NCI-H774 (cell line): ENCODE results near the gene INHBB.
"Not testable (repeated sequence)": the region's sequence is repeated elsewhere in the genome, so short reads cannot be mapped to it uniquely, and the experiment has no call there.

Experiments
- DNase-seq: peaks from one replicate; lab custom pipeline; 2025; lab: John Stamatoyannopoulos, UW

Gene INHBB

DNA sequence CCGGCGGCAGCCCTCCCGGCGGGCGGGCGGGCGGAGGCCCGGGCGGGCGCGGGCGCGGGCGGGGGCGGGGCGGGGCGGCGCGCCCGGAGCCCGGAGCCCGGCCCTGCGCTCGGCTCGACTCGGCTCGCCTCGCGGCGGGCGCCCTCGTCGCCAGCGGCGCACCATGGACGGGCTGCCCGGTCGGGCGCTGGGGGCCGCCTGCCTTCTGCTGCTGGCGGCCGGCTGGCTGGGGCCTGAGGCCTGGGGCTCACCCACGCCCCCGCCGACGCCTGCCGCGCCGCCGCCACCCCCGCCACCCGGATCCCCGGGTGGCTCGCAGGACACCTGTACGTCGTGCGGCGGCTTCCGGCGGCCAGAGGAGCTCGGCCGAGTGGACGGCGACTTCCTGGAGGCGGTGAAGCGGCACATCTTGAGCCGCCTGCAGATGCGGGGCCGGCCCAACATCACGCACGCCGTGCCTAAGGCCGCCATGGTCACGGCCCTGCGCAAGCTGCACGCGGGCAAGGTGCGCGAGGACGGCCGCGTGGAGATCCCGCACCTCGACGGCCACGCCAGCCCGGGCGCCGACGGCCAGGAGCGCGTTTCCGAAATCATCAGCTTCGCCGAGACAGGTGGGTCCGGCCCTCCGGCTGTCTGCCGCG, at the start of gene INHBB:
INHBB (plus strand) TSS at position 111 of the 641 bp plus-strand sequence; CDS start at position 164, 53 bp downstream.
- DNase-seq = peak; percentile 71

DNA sequence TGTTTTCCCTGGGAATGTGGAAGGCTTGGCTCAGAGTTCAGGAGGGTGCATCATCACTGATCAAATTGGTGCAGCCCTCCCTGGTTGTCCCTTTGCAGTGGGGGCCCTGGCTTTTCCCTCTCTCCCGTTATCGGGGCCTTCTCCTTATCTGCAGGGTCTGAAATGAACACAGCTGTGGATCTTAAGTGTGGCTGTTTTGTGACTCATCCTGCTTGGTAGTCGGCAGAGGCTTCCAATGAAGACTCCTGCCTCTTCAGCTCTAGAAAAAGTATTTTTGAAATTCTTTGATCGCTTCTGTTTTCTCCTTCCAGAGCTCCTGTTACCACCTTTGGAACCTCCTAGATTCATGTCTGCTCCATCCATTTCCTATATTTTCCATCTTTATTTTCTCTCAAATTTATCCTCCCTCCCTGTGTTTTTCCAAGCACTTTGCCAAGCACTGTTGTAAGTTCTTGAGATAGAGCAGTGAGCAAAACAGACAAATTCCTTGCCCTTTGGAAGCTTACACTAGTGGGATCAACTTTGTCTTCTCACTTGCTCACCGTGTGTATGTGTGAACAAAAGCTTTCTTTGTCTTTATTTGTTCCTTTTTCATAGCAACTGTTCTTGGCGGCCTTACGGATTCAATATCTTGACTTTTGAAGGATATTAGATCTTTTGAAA, 47.6 kb upstream of the INHBB start:
- no peak for DNase-seq

- DNase-seq = no peak
These were observed 46.9 kb upstream of the INHBB start for GRCh38 chr2:120299004-120299403.

- DNase-seq = no peak
These were observed 46.4 kb upstream of the INHBB start for GRCh38 chr2:120299561-120299960.

- no peak for DNase-seq
These were observed 45.6 kb upstream of the INHBB start for GRCh38 chr2:120300385-120300784.

- DNase-seq = no peak
These were observed 44.7 kb upstream of the INHBB start for GRCh38 chr2:120301284-120301683.

DNA sequence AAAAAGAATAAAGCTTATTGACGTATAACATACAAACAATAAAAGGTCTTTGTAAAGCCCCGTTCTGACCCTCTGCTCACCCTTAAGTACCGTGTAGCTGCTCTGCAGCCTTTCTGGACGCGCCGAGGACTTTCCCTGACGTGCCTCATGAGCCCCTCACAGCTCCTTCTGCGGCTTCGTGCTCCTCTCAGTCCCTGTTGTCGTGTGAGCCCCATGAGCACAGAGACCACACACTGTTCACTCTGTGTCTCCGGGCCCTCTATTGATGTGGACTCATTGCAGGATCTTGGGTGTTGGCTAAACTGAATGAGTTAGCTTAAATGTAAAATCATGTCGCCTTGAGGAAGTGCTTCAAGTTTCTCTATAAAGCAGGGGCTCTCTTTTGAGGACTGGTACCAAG, 43.6 kb upstream of the INHBB start:
- no peak for DNase-seq

DNA sequence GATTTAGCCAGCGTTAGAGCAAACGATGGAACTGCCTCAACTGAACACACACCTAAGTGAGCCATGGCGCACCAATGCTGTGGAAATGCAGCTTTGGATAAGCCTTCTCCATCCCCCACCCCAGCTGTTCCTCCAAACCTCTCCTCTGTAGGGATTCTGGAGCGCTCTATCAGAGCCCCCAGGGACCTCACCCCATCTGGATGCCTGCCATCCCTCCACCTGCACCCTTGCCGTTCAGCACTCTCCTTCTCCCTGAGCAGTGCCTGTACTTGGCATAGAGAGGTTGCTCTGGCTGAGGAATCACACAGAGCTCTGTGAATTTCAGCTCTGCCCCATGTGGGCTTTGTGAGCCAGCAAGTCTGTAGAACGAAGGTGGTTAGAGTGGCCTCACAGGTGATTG, 42.8 kb upstream of the INHBB start:
- DNase-seq = no peak

- DNase-seq = no peak
These were observed 40.6 kb upstream of the INHBB start for GRCh38 chr2:120305296-120305695.

DNA sequence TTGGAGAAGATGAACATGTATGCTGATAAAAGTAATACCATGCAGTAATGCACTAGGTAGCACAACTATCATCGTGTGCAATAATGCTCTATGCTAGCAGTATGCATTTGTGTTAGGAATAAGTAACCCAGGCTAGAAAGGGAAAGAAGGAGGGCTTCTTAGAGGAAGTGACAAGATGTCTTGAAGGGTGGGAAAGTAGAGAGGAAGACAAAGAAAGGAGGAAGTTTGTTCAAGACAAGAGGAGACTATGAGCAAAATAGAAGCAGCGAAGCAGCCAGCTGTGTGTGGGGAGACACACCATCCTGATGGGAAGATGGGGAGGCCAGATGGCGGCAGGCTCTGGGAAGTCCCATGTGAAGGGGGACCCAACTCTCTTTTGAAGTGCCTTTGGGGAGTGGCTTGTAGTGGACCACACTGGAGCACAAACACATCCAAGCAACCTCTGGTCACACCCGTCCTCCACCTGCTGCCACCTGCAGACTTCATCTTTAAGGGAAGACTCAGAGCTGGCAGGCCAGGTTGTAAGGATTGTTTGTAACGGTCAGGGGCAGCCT, 39.9 kb upstream of the INHBB start:
- no peak for DNase-seq

DNA sequence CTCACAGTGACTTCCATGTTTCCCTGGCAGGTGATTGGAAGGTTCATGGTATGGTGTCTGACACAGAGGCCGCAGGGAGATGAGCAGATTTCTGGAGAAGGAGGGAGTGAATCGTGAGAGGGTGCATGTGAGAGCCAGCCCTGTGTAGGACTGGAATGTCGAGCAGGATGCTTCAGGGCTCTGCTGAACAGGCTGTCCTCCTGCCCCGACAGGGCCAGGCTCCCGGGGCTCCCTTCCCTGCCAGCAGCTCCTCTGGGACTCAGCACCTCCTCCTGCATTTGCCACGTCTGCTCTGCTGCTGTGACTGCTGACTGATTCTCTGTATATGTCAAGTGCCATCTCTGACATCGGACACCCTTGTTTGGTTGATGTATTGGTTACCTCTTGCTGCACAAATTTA, 38.5 kb upstream of the INHBB start:
- no peak for DNase-seq

DNA sequence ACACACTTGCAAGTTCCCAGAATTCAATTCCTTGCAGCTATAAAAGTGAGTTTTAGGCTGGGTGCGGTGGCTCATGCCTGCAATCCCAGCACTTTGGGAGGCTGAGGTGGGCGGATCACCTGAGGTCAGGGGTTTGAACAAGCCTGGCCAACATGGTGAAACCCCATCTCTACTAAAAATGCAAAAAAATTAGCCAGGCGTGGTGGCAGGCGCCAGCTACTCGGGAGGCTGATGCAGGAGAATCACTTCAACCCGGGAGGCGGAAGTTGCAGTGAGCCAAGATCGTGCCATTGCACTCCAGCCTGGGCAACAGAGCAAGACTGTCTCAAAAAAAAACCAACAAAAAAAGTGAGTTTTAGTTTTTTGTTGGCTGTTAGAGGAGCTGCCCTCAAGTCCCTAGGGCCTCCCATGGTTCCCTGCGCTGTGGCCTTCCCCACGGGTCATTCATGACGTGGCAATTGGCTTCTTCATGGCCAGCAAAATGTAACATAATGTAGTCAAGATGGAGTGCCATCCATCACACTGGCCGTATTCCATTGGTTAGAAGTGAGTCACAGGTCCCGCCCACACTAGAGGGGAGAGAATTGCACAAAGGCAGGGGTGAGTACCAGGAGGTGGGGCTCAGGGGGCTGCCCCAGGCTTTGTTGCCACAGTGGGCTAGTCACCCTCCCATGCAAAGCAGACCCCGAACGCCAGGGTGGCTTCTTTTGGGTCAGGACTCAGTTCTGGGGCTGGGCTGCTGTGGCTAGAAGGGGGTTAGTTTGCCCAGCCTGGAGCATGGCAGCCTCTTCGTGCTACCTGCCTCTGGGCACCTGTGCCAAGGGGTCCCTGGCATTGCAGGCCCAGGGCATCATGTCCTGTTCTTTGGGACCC, 37.7 kb upstream of the INHBB start:
- no peak for DNase-seq

DNA sequence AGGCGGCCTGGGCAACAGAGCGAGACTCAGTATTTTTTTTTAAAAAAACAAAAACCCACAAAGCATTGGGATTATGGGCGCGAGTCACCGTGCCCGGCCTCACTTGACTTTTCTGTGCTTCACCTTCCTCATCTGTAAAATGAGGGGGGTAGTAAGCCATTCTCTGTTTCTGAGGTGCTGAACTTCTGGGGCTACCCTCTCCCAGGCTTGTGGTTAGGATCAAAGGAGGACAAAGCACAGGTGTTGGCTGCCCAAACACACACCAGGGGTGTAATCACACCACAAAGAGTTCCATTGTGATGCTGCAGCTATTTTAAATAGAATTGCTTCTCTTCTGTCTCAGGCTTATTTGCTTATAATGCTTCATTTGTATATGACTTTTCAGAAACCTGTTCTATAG, 35.8 kb upstream of the INHBB start:
- no peak for DNase-seq

- DNase-seq = not testable (repeated sequence)
These were observed 35.1 kb upstream of the INHBB start for GRCh38 chr2:120310841-120311240.

GRCh38 chr2:120312076-120312475, 33.9 kb upstream of the INHBB start:
- no peak for DNase-seq

GRCh38 chr2:120312860-120313694, 32.9 kb upstream of the INHBB start:
- peak; percentile 81 for DNase-seq

- no peak for DNase-seq
These were observed 32.0 kb upstream of the INHBB start for GRCh38 chr2:120313695-120314615.

DNA sequence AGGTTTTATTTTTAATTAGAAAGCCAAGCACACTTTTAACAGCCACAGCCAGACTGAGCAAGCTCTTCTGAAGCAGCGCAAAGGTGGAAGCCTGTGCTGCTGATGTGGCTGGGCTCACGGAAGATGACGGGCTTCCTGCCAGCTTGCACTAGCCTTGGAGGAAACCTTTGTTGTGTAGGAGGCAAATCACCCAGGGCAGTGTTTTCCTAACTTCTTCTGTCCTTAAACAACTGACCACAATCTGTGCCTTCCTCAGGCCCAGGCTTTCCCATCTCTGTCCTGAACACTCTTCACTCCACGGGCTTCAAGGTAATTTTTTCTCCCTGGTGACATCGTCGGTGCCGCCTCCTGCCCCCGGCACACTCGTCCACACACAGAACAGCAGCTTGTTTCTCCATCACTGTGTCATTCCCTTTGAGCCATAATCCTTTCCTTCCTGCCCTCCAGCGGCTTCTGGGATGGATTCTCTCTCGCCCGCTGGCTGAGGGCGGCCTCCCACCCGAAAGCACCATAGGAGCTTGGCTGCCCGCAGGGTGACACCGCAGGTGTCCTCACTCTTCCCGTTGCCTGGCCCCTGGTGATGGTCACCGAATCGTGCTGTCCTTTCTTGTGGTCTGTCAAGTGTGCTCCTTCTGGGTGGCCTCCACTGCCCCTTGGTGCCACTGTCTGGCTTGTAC, 31.1 kb upstream of the INHBB start:
- DNase-seq = no peak

- DNase-seq = no peak
These were observed 30.4 kb upstream of the INHBB start for GRCh38 chr2:120315367-120316033.
